GM12878 (cell line): ENCODE data around the gene PSAP. TPM values are rescaled to one million over a fixed set of nuclear protein-coding genes. Genes with fewer than 3 reads are reported as not detected.

Experiments
- BHLHE40 ChIP-seq, 2 experiments: fragments of 450-650 bp in 1 of 2; IDR thresholded peaks; 2 replicates each; pipeline ENCODE4 v1.6.1; 2011 to 2017; ENCODE audit warnings: low read depth in 2 of 2, borderline replicate concordance in 1 of 2, improper control_type of control experiment in 1 of 2, low read length in 1 of 2, mild to moderate bottlenecking in 1 of 2
- CREM ChIP-seq: IDR thresholded peaks from 2 replicates; pipeline ENCODE4 v1.6.1; 2014; ENCODE audit warnings: antibody characterized with exemption, low read depth
- DPF2 ChIP-seq: fragments of 450-650 bp; IDR thresholded peaks from 2 replicates; pipeline ENCODE4 v1.6.1; 2017; ENCODE audit warnings: mild to moderate bottlenecking
- ETV6 ChIP-seq, 2 experiments: fragments of 450-650 bp in 1 of 2; IDR thresholded peaks in 1 of 2; conservative IDR thresholded peaks in 1 of 2; 2 replicates each; pipeline ENCODE4 v1.6.1; 2014; ENCODE audit warnings: antibody characterized with exemption in 1 of 2, borderline replicate concordance in 1 of 2, low read depth in 1 of 2, mild to moderate bottlenecking in 1 of 2, moderate library complexity in 1 of 2
- FOXM1 ChIP-seq: IDR thresholded peaks from 2 replicates; pipeline ENCODE4 v1.6.1; 2012; ENCODE audit warnings: low read depth, mild to moderate bottlenecking, inconsistent platforms, low read length, moderate library complexity
- HDAC2 ChIP-seq: fragments of 200-600 bp; sonication (generic); IDR thresholded peaks from 2 replicates; pipeline ENCODE4 v1.6.1; 2017
- IKZF2 ChIP-seq, 2 experiments: fragments of 450-650 bp; IDR thresholded peaks; 2 replicates each; pipeline ENCODE4 v1.6.1; 2017; ENCODE audit warnings: mild to moderate bottlenecking in 2 of 2, moderate library complexity in 2 of 2
- MEF2A ChIP-seq: IDR thresholded peaks from 2 replicates; pipeline ENCODE4 v1.6.1; 2011; ENCODE audit warnings: low read depth, mild to moderate bottlenecking, low read length, moderate library complexity; ENCODE audit not compliant: insufficient read depth
- SIX5 ChIP-seq: IDR thresholded peaks from 2 replicates; pipeline ENCODE4 v1.6.1; 2011; ENCODE audit warnings: mild to moderate bottlenecking, low read depth, low read length, moderate library complexity; ENCODE audit not compliant: severe bottlenecking
- polyA plus RNA-seq, 11 experiments: library from polyadenylated mRNA; depleted of rRNA in 4 of 11; unstranded in 6 of 11; stranded (reverse) in 5 of 11; fragments of >200 nt; fragmentation: Nextera tagmentation in 4 of 11; fragmentation: Illumina TruSeq in 1 of 11; extraction: Ambion mirVana in 4 of 11; extraction: Trizol in 1 of 11; gene quantifications; 1 replicate in 1 of 11; 2 replicates in 10 of 11; pipeline versions ENCODE4 v1.2.1 to v1.2.3, GENCODE V29; 2011 to 2016; ENCODE audit warnings: inconsistent platforms in 2 of 11, missing spikeins in 2 of 11, low read depth in 1 of 11
- total RNA-seq, 4 experiments: library from RNA; depleted of rRNA in 3 of 4; stranded (reverse); fragments of >200 nt in 3 of 4; fragmentation: Illumina TruSeq in 1 of 4; extraction: Trizol in 1 of 4; gene quantifications; 2 replicates each; pipeline versions ENCODE4 v1.2.1 to v1.2.3, GENCODE V29; 2013 to 2021
- TF ChIP-seq, protein P1 (sequence below), 3 experiments: IDR thresholded peaks in 2 of 3; conservative IDR thresholded peaks in 1 of 3; 2 replicates each; pipeline ENCODE4 v1.5.1; 2011; ENCODE audit warnings: low read depth in 3 of 3, low read length in 3 of 3, mild to moderate bottlenecking in 3 of 3, control low read depth in 2 of 3, moderate library complexity in 2 of 3, inconsistent platforms in 1 of 3, mixed read lengths in 1 of 3; ENCODE audit not compliant: control insufficient read depth in 2 of 3, insufficient read depth in 1 of 3; ENCODE audit errors: extremely low read depth in 1 of 3
- TF ChIP-seq, protein P2 (sequence below): IDR thresholded peaks from 2 replicates; pipeline ENCODE4 v1.6.1; 2012; ENCODE audit warnings: improper control_type of control experiment, low read depth, low read length; ENCODE audit not compliant: insufficient replicate concordance
- TF ChIP-seq, protein P3 (sequence below): IDR thresholded peaks from 2 replicates; pipeline ENCODE4 v1.6.1; 2011; ENCODE audit warnings: borderline replicate concordance, low read depth, mild to moderate bottlenecking, moderate library complexity, mixed read lengths, low read length; ENCODE audit not compliant: insufficient read depth; ENCODE audit errors: extremely low read length
- TF ChIP-seq, protein P4 (sequence below): fragments of 450-650 bp; IDR thresholded peaks from 2 replicates; pipeline ENCODE4 v1.6.1; 2017; ENCODE audit warnings: low read depth, mild to moderate bottlenecking, moderate library complexity
- TF ChIP-seq, protein P5 (sequence below): IDR thresholded peaks from 2 replicates; pipeline ENCODE4 v1.6.1; 2012; ENCODE audit warnings: low read length, inconsistent platforms

The PSAP gene
- total and polyA plus RNA-seq, 10 of the 15 experiments (the other 5 are each of a cell fraction or from before 2014, with no cell fraction given): 178 to 336 (median 286) TPM

DNA sequence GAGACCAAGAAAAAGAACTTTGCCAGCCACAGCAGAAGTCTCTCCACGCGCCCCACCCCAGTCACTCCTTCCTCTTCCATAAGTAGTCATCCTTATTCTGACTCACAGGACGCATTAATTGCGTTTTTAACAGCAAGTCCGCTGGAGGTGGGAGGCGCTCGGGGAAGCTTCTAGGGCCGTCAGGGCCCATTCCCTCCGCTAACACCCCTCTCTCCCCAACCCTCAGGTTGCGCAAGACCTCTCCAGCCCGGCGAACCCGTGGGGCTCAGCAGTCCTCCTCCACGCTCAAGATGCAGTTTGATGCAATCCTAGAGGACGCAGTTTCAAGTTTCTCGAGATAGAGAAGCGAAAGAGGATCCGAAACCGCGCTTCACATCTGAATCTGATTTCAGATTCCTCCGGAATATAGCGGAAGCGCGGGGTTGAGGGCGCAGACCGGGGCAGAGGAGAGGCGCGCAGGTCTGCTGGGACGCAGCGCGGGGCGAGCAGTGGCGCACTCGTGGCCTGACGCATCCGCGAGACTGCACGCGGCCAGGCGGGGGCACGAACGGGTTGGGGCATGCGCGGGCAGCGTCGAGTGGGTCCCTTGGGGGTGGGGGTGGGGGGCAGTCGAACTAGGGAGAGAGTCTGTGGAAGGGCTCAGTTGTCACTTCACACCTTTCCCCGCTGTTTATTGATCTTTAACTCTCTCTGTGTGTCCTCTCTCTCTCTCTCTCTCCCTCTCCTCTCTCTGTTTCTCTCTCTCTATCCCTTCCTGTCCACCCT, 37.8 kb upstream of the PSAP start (continued):
- TF ChIP-seq SIX5 (no peak), ETV6 (conservative IDR thresholded peaks at IDR 0.05 in 1 of 2, IDR thresholded peaks at IDR 0.05 in 1 of 2; ENCODE audit: borderline replicate concordance in 1 of 2, low read depth in 1 of 2) (peak in 1 of 2 experiments; percentile 82; a peak in 2 of 4 replicates), BHLHE40 (IDR thresholded peaks at IDR 0.05; ENCODE audit: borderline replicate concordance in 1 of 2, low read depth in 2 of 2, low read length in 1 of 2) (peak in 1 of 2 experiments; percentile 76; a peak in 2 of 4 replicates), MEF2A (peak; percentile 40; the same call in 1 of the 2 replicates), FOXM1 (peak; percentile 46; the same call in 1 of the 2 replicates), CREM (peak; percentile 68; the same call in 1 of the 2 replicates), IKZF2 (IDR thresholded peaks at IDR 0.05) (peak; percentile 96), HDAC2 (peak; percentile 92; the same call in 1 of the 2 replicates), DPF2 (peak; percentile 88; the same call in 1 of the 2 replicates)
- TF ChIP-seq, protein P1, sequence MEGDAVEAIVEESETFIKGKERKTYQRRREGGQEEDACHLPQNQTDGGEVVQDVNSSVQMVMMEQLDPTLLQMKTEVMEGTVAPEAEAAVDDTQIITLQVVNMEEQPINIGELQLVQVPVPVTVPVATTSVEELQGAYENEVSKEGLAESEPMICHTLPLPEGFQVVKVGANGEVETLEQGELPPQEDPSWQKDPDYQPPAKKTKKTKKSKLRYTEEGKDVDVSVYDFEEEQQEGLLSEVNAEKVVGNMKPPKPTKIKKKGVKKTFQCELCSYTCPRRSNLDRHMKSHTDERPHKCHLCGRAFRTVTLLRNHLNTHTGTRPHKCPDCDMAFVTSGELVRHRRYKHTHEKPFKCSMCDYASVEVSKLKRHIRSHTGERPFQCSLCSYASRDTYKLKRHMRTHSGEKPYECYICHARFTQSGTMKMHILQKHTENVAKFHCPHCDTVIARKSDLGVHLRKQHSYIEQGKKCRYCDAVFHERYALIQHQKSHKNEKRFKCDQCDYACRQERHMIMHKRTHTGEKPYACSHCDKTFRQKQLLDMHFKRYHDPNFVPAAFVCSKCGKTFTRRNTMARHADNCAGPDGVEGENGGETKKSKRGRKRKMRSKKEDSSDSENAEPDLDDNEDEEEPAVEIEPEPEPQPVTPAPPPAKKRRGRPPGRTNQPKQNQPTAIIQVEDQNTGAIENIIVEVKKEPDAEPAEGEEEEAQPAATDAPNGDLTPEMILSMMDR (IDR thresholded peaks at IDR 0.05 in 2 of 3, conservative IDR thresholded peaks at IDR 0.05 in 1 of 3; ENCODE audit: control insufficient read depth in 2 of 3, extremely low read depth in 1 of 3, insufficient read depth in 1 of 3, low read depth in 3 of 3, low read length in 3 of 3): 0 out of 6 replicates have a peak, but pooled peaks of 1 of the 3 experiments have one; percentile 2
- TF ChIP-seq, protein P2, sequence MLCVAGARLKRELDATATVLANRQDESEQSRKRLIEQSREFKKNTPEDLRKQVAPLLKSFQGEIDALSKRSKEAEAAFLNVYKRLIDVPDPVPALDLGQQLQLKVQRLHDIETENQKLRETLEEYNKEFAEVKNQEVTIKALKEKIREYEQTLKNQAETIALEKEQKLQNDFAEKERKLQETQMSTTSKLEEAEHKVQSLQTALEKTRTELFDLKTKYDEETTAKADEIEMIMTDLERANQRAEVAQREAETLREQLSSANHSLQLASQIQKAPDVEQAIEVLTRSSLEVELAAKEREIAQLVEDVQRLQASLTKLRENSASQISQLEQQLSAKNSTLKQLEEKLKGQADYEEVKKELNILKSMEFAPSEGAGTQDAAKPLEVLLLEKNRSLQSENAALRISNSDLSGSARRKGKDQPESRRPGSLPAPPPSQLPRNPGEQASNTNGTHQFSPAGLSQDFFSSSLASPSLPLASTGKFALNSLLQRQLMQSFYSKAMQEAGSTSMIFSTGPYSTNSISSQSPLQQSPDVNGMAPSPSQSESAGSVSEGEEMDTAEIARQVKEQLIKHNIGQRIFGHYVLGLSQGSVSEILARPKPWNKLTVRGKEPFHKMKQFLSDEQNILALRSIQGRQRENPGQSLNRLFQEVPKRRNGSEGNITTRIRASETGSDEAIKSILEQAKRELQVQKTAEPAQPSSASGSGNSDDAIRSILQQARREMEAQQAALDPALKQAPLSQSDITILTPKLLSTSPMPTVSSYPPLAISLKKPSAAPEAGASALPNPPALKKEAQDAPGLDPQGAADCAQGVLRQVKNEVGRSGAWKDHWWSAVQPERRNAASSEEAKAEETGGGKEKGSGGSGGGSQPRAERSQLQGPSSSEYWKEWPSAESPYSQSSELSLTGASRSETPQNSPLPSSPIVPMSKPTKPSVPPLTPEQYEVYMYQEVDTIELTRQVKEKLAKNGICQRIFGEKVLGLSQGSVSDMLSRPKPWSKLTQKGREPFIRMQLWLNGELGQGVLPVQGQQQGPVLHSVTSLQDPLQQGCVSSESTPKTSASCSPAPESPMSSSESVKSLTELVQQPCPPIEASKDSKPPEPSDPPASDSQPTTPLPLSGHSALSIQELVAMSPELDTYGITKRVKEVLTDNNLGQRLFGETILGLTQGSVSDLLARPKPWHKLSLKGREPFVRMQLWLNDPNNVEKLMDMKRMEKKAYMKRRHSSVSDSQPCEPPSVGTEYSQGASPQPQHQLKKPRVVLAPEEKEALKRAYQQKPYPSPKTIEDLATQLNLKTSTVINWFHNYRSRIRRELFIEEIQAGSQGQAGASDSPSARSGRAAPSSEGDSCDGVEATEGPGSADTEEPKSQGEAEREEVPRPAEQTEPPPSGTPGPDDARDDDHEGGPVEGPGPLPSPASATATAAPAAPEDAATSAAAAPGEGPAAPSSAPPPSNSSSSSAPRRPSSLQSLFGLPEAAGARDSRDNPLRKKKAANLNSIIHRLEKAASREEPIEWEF: peak; percentile 35
- TF ChIP-seq, protein P3, sequence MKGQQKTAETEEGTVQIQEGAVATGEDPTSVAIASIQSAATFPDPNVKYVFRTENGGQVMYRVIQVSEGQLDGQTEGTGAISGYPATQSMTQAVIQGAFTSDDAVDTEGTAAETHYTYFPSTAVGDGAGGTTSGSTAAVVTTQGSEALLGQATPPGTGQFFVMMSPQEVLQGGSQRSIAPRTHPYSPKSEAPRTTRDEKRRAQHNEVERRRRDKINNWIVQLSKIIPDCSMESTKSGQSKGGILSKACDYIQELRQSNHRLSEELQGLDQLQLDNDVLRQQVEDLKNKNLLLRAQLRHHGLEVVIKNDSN: no peak
- TF ChIP-seq, protein P4, sequence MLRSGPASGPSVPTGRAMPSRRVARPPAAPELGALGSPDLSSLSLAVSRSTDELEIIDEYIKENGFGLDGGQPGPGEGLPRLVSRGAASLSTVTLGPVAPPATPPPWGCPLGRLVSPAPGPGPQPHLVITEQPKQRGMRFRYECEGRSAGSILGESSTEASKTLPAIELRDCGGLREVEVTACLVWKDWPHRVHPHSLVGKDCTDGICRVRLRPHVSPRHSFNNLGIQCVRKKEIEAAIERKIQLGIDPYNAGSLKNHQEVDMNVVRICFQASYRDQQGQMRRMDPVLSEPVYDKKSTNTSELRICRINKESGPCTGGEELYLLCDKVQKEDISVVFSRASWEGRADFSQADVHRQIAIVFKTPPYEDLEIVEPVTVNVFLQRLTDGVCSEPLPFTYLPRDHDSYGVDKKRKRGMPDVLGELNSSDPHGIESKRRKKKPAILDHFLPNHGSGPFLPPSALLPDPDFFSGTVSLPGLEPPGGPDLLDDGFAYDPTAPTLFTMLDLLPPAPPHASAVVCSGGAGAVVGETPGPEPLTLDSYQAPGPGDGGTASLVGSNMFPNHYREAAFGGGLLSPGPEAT: peak; percentile 75; the same call in 1 of the 2 replicates
- TF ChIP-seq, protein P5, sequence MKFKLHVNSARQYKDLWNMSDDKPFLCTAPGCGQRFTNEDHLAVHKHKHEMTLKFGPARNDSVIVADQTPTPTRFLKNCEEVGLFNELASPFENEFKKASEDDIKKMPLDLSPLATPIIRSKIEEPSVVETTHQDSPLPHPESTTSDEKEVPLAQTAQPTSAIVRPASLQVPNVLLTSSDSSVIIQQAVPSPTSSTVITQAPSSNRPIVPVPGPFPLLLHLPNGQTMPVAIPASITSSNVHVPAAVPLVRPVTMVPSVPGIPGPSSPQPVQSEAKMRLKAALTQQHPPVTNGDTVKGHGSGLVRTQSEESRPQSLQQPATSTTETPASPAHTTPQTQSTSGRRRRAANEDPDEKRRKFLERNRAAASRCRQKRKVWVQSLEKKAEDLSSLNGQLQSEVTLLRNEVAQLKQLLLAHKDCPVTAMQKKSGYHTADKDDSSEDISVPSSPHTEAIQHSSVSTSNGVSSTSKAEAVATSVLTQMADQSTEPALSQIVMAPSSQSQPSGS: peak; percentile 70; the same call in 1 of the 2 replicates
